OCI-LY7 (cell line): ENCODE results near the gene PTPRJ. TPM values are rescaled to one million over a fixed set of nuclear protein-coding genes. Genes with fewer than 3 reads are reported as not detected.
A peak's percentile ranks its signal among the peaks of the same experiment; 100 is the strongest.
"Not testable (repeated sequence)": the region's sequence is repeated elsewhere in the genome, so short reads cannot be mapped to it uniquely, and the experiment has no call there.

Experiments
- BruUV-seq: library from RNA; stranded (reverse); fragments of 400-500 nt; replicated peaks from 2 replicates; lab custom pipeline; 2021; lab: Mats Ljungman, UMichigan
- CTCF ChIA-PET: fragments of 300-600 bp; sonication (Branson Sonifier 250); formaldehyde crosslinking; loops from one replicate; lab custom pipeline; 2022; ENCODE audit warnings: antibody characterized with exemption; ENCODE audit not compliant: unreplicated experiment; lab: Charles Lee
- POLR2A ChIA-PET: fragments of 300-600 bp; sonication (Branson Sonifier 250); formaldehyde crosslinking; loops from one replicate; lab custom pipeline; 2022; ENCODE audit warnings: antibody characterized with exemption; lab: Charles Lee
- DNase-seq: peaks from one replicate; pipeline ENCODE4 v3.0.0-alpha.2; 2015; ENCODE audit warnings: low spot score
- H2AFZ ChIP-seq: fragments of 200-600 bp; sonication (generic), shearing (Covaris generic); 2 replicates; pipeline ENCODE4 v1.6.1; 2014; ENCODE audit warnings: mild to moderate bottlenecking, antibody characterized with exemption, low read length, moderate library complexity
- H3K27ac ChIP-seq: fragments of 200-600 bp; sonication (generic); 2 replicates; pipeline ENCODE4 v1.5.1; 2014; ENCODE audit warnings: mixed run types, low read depth, mild to moderate bottlenecking, moderate library complexity, low read length, inconsistent platforms; ENCODE audit not compliant: poor library complexity, severe bottlenecking
- H3K36me3 ChIP-seq: fragments of 200-600 bp; sonication (generic); 2 replicates; pipeline ENCODE4 v1.6.1; 2014; ENCODE audit warnings: mild to moderate bottlenecking, antibody characterized with exemption, low read length, moderate library complexity, mixed read lengths; ENCODE audit not compliant: insufficient read depth
- H3K4me1 ChIP-seq: fragments of 200-600 bp; sonication (generic); 2 replicates; pipeline ENCODE4 v1.5.1; 2014; ENCODE audit warnings: mild to moderate bottlenecking, low read length; ENCODE audit not compliant: insufficient read depth, poor library complexity, severe bottlenecking
- H3K4me2 ChIP-seq: fragments of 200-600 bp; sonication (generic); 2 replicates; pipeline ENCODE4 v1.6.1; 2014; ENCODE audit warnings: mild to moderate bottlenecking, low read length
- H3K4me3 ChIP-seq: fragments of 200-600 bp; sonication (generic); 2 replicates; pipeline ENCODE4 v1.5.1; 2014; ENCODE audit warnings: mild to moderate bottlenecking, low read depth, low read length; ENCODE audit not compliant: poor library complexity, severe bottlenecking
- H3K79me2 ChIP-seq: fragments of 200-600 bp; sonication (generic); 2 replicates; pipeline ENCODE4 v1.6.1; 2016; ENCODE audit warnings: low read depth, mild to moderate bottlenecking, low read length, moderate library complexity, mixed read lengths; ENCODE audit not compliant: insufficient read depth
- H3K9me2 ChIP-seq: fragments of 200-600 bp; sonication (generic); 2 replicates; pipeline ENCODE4 v1.6.1; 2016; ENCODE audit warnings: mild to moderate bottlenecking, low read length, mixed read lengths; ENCODE audit not compliant: insufficient read depth
- H3K9me3 ChIP-seq: fragments of 200-600 bp; sonication (generic); 2 replicates; pipeline ENCODE4 v1.6.1; 2014; ENCODE audit warnings: mild to moderate bottlenecking, mixed run types, low read length, mixed read lengths
- H4K20me1 ChIP-seq: fragments of 200-600 bp; sonication (generic); 2 replicates; pipeline ENCODE4 v1.6.1; 2014; ENCODE audit warnings: mild to moderate bottlenecking, antibody characterized with exemption, low read length, moderate library complexity, mixed read lengths; ENCODE audit not compliant: insufficient read depth
- EZH2phosphoT487 ChIP-seq: fragments of 200-600 bp; sonication (generic); IDR thresholded peaks from 2 replicates; pipeline ENCODE4 v1.6.1; 2018; ENCODE audit warnings: low read depth, borderline replicate concordance, mild to moderate bottlenecking, mixed run types, antibody characterized with exemption, low read length, moderate library complexity, mixed read lengths
- intact Hi-C: fragments of 100-400 bp; cut with micrococcal nuclease; formaldehyde crosslinking; loops from one replicate; pipeline ENCODE4 v1.10.0; 2022; ENCODE audit not compliant: unreplicated experiment
- total RNA-seq, 2 experiments: library from RNA; depleted of rRNA in 1 of 2; stranded (reverse); fragments of >200 nt in 1 of 2; shearing (Covaris generic) in 1 of 2; gene quantifications; 2 replicates each; pipeline ENCODE4 v1.2.3, GENCODE V29; 2014 to 2022
- TF ChIP-seq, protein P1 (sequence below): fragments of 200-600 bp; sonication (generic); conservative IDR thresholded peaks from 2 replicates; pipeline ENCODE4 v1.5.1; 2014; ENCODE audit warnings: mild to moderate bottlenecking, antibody characterized with exemption, low read length, moderate library complexity, mixed read lengths

Gene PTPRJ
- total RNA-seq, 2 experiments from 2014 or later, result 5.4 to 28.3 TPM

DNA sequence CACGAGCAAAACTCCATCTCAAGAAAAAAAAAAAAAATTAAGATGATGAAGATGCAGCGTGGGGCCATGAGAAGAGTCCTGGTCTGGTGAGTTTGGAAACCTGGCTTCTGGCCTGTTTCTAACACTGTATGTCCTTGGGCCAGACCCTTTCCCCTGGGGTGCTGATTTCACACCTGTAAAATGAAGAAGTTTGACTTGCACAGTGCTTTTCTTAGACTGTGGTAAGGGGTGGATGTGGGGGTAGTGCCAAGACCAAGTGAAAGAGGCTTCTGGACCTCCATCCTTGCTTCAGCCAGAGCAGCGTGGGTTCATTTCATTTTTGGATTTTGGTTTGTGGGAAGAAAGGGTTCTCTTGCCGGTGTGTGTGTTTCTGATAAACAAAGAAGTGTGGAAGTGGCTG, 42.1 kb downstream of the PTPRJ start:
- ChIA-PET POLR2A (interaction anchor here (1.1 to 3.0 kb wide), 6 partner anchors 11 to 29 kb away, joined by 3 to 16 read pairs (median 4); no protein-coding TSS in a partner anchor), CTCF (interaction anchor here (0.6 kb wide), 1 partner anchor 37 kb away, joined by 3 read pairs; no protein-coding TSS in a partner anchor)
- DNase-seq, result peak; percentile 88
- intact Hi-C loops, result loop anchor here (2.0 to 10.0 kb wide), 2 partner anchors 88 to 628 kb away; no protein-coding TSS in a partner anchor
- Histone ChIP-seq H3K9me3 (no peaks in the 10 kb centered on the region), H4K20me1 (no peaks in the 10 kb centered on the region), H3K36me3 (no peaks in the 10 kb centered on the region), H3K9me2 (no peaks in the 10 kb centered on the region), H3K79me2 (peaks cover 48% of the 10 kb centered on the region; the same call in 1 of the 2 replicates), H3K4me1 (peaks cover 90% of the 10 kb centered on the region), H3K27ac (peak overlapping the region; percentile 86), H3K4me3 (peak overlapping the region; percentile 61), H2AFZ (peak overlapping the region; percentile 2; the same call in 1 of the 2 replicates), H3K4me2 (peak overlapping the region; percentile 94)
- no TSS peak for BruUV-seq
- TF ChIP-seq, protein P1, sequence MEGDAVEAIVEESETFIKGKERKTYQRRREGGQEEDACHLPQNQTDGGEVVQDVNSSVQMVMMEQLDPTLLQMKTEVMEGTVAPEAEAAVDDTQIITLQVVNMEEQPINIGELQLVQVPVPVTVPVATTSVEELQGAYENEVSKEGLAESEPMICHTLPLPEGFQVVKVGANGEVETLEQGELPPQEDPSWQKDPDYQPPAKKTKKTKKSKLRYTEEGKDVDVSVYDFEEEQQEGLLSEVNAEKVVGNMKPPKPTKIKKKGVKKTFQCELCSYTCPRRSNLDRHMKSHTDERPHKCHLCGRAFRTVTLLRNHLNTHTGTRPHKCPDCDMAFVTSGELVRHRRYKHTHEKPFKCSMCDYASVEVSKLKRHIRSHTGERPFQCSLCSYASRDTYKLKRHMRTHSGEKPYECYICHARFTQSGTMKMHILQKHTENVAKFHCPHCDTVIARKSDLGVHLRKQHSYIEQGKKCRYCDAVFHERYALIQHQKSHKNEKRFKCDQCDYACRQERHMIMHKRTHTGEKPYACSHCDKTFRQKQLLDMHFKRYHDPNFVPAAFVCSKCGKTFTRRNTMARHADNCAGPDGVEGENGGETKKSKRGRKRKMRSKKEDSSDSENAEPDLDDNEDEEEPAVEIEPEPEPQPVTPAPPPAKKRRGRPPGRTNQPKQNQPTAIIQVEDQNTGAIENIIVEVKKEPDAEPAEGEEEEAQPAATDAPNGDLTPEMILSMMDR, result no peak
- no peak for TF ChIP-seq EZH2phosphoT487

DNA sequence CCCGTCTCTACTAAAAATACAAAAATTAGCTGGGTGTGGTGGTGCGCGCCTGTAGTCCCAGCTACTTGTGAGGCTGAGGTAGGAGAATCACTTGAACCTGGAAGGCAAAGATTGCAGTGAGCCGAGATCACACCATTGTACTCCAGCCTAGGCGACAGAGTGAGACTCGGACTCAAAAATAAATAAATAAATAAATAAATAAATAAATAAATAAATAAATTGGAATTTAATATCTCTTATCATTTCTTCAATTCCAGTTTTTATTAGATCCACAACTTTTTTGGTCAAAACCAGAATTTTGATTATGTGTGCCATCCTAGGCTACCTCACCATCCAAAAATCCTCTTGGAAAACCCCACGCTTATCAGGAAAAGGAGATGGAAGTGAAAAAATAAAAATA, 43.2 kb downstream of the PTPRJ start:
- H4K20me1 ChIP-seq, BruUV-seq, H3K9me2 ChIP-seq, H3K36me3 ChIP-seq, DNase-seq, H2AFZ ChIP-seq, H3K9me3 ChIP-seq: not testable (repeated sequence)
- ChIA-PET CTCF (interaction anchor here (0.6 to 0.7 kb wide), 2 partner anchors 84 to 89 kb away, joined by 3 read pairs; no protein-coding TSS in a partner anchor), POLR2A (interaction anchor here (0.9 to 3.0 kb wide), 7 partner anchors 10 to 87 kb away, joined by 3 to 16 read pairs (median 3); no protein-coding TSS in a partner anchor)
- peak overlapping the region; percentile 86 for H3K27ac ChIP-seq
- peaks cover 40% of the 10 kb centered on the region; the same call in 1 of the 2 replicates for H3K79me2 ChIP-seq
- H3K4me1 ChIP-seq, result peaks cover 90% of the 10 kb centered on the region
- intact Hi-C loops, result loop anchor here (2.0 to 10.0 kb wide), 2 partner anchors 89 to 629 kb away; no protein-coding TSS in a partner anchor
- H3K4me2 ChIP-seq, result peak overlapping the region; percentile 94
- peak overlapping the region; percentile 61 for H3K4me3 ChIP-seq

DNA sequence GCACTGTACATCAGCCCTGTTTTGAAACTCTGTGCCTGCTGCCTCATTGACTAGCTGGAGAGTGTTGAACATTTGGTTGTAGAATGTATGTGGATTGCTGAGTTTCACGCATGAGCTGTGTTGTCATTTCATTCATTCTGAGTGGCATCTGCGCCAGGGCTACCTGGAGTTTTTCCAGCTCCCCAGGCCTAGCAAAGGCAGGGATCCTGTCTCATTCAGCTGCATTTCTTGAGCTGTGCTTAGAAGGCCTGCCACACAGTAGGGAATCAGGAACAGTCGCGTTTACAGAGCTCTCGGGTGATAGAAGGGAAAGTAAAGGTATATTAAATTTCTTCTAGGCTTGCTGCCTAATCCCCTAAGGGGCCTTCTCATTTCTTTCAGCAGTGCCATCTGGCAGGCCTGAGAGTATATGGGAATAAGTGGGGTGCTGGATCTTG, 44.3 kb downstream of the PTPRJ start:
- ChIA-PET POLR2A (interaction anchor here (0.6 to 5.5 kb wide), 14 partner anchors 8 to 84 kb away, joined by 3 to 29 read pairs (median 6); no protein-coding TSS in a partner anchor), CTCF (interaction anchor here (0.5 to 1.5 kb wide), 4 partner anchors 18 to 83 kb away, joined by 4 to 9 read pairs (median 4); partner anchors contain the start of gene PTPRJ)
- BruUV-seq, result TSS peak; percentile 1
- Histone ChIP-seq H3K4me2 (peak overlapping the region; percentile 94), H3K9me2 (no peaks in the 10 kb centered on the region), H3K4me1 (peaks cover 90% of the 10 kb centered on the region), H3K9me3 (no peaks in the 10 kb centered on the region), H3K4me3 (peak overlapping the region; percentile 61), H2AFZ (no peak overlapping the region), H3K79me2 (peaks cover 42% of the 10 kb centered on the region; the same call in 1 of the 2 replicates), H3K27ac (peak overlapping the region; percentile 86), H3K36me3 (peaks cover 4% of the 10 kb centered on the region; the same call in 1 of the 2 replicates), H4K20me1 (no peaks in the 10 kb centered on the region)
- intact Hi-C loops, result loop anchor here (1.0 to 10.0 kb wide), 2 partner anchors 19 to 630 kb away; no protein-coding TSS in a partner anchor
- DNase-seq, result no peak
- TF ChIP-seq, protein P1, result no peak
- TF ChIP-seq EZH2phosphoT487, result no peak
